NT2/D1 (cell line): ENCODE results near the gene CCDC83.
"Not testable (repeated sequence)": the region's sequence is repeated elsewhere in the genome, so short reads cannot be mapped to it uniquely, and the experiment has no call there.

Experiments used
- DNase-seq: peaks from one replicate; pipeline ENCODE4 v3.0.0-alpha.2; 2011; ENCODE audit warnings: low read depth, low spot score
- H3K27me3 ChIP-seq: 2 replicates; pipeline ENCODE4 v1.6.0; 2011; ENCODE audit warnings: mild to moderate bottlenecking; ENCODE audit not compliant: insufficient read length, insufficient read depth
- H3K36me3 ChIP-seq: 2 replicates; pipeline ENCODE4 v1.6.1; 2011; ENCODE audit warnings: mild to moderate bottlenecking, low read length, mixed read lengths; ENCODE audit not compliant: insufficient read depth, insufficient read length
- H3K4me1 ChIP-seq: 2 replicates; pipeline ENCODE4 v1.5.1; 2011; ENCODE audit not compliant: insufficient read depth, insufficient read length
- H3K4me3 ChIP-seq: 2 replicates; pipeline ENCODE4 v1.5.1; 2011; ENCODE audit warnings: low read depth; ENCODE audit not compliant: insufficient read length
- H3K9ac ChIP-seq: 2 replicates; pipeline ENCODE4 v1.6.0; 2011; ENCODE audit warnings: low read depth; ENCODE audit not compliant: insufficient read length
- H3K9me3 ChIP-seq: 2 replicates; pipeline ENCODE4 v1.5.1; 2011; ENCODE audit warnings: mild to moderate bottlenecking, low read length; ENCODE audit not compliant: insufficient read depth
- SUZ12 ChIP-seq: IDR thresholded peaks from 2 replicates; pipeline ENCODE4 v1.6.1; 2011; ENCODE audit not compliant: insufficient read length, insufficient read depth; ENCODE audit errors: extremely low read depth
- YY1 ChIP-seq: IDR thresholded peaks from 2 replicates; pipeline ENCODE4 v1.6.1; 2011; ENCODE audit not compliant: insufficient read length, insufficient read depth
- ZNF274 ChIP-seq: IDR thresholded peaks from 2 replicates; pipeline ENCODE4 v1.6.1; 2011; ENCODE audit warnings: mild to moderate bottlenecking, low read depth, low read length

The CCDC83 gene

GRCh38 chr11:85854212-85854556, 999 bp upstream of the CCDC83 start:
- Histone ChIP-seq H3K9me3 (peaks cover 18% of the 10 kb centered on the region; the same call in 1 of the 2 replicates), H3K27me3 (no peaks in the 10 kb centered on the region), H3K36me3 (no peaks in the 10 kb centered on the region), H3K4me1 (no peaks in the 10 kb centered on the region), H3K9ac (peak overlapping the region; percentile 73), H3K4me3 (peak overlapping the region; percentile 39)
- no peak for DNase-seq
- TF ChIP-seq ZNF274 (no peak), SUZ12 (no peak), YY1 (no peak)

GRCh38 chr11:85854557-85855340, 434 bp upstream of the CCDC83 start:
- H3K36me3 ChIP-seq = no peaks in the 10 kb centered on the region
- peak; percentile 88 for DNase-seq
- H3K9me3 ChIP-seq = peaks cover 18% of the 10 kb centered on the region; the same call in 1 of the 2 replicates
- TF ChIP-seq ZNF274 (no peak), YY1 (peak; percentile 28)
- H3K4me3 ChIP-seq = peak overlapping the region; percentile 39
- H3K4me1 ChIP-seq = no peaks in the 10 kb centered on the region
- peak overlapping the region; percentile 73 for H3K9ac ChIP-seq
- H3K27me3 ChIP-seq = no peaks in the 10 kb centered on the region

- H3K36me3 ChIP-seq = no peaks in the 10 kb centered on the region
- H3K4me3 ChIP-seq = no peak overlapping the region
- no peak for DNase-seq
- no peaks in the 10 kb centered on the region for H3K4me1 ChIP-seq
- TF ChIP-seq ZNF274 (no peak), SUZ12 (no peak), YY1 (no peak)
- H3K9me3 ChIP-seq = peaks cover 7% of the 10 kb centered on the region; the same call in 1 of the 2 replicates
- no peak overlapping the region for H3K9ac ChIP-seq
- no peaks in the 10 kb centered on the region for H3K27me3 ChIP-seq
These were observed 1.9 kb downstream of the CCDC83 start for GRCh38 chr11:85857098-85857497.

GRCh38 chr11:85859541-85859940, 4.4 kb downstream of the CCDC83 start:
- DNase-seq = not testable (repeated sequence)

GRCh38 chr11:85863855-85864254, 8.7 kb downstream of the CCDC83 start:
- H3K4me1 ChIP-seq = no peaks in the 10 kb centered on the region
- H3K36me3 ChIP-seq = no peaks in the 10 kb centered on the region
- no peaks in the 10 kb centered on the region for H3K27me3 ChIP-seq
- no peak overlapping the region for H3K4me3 ChIP-seq
- no peak overlapping the region for H3K9ac ChIP-seq
- no peak for TF ChIP-seq SUZ12
- TF ChIP-seq ZNF274 = no peak
- no peak for TF ChIP-seq YY1
- no peak for DNase-seq
- no peaks in the 10 kb centered on the region for H3K9me3 ChIP-seq

More at GRCh38 chr11:85859541-85859940, 4.4 kb downstream of the CCDC83 start:
- not testable (repeated sequence) for H3K9ac ChIP-seq, H3K27me3 ChIP-seq, H3K4me3 ChIP-seq, H3K36me3 ChIP-seq, H3K9me3 ChIP-seq, H3K4me1 ChIP-seq

GRCh38 chr11:85866137-85866827, 11.1 kb downstream of the CCDC83 start:
- Histone ChIP-seq H3K9me3 (no peaks in the 10 kb centered on the region), H3K4me3 (no peak overlapping the region), H3K36me3 (no peaks in the 10 kb centered on the region), H3K27me3 (no peaks in the 10 kb centered on the region), H3K4me1 (no peaks in the 10 kb centered on the region), H3K9ac (no peak overlapping the region)
- DNase-seq = no peak
- TF ChIP-seq YY1 (no peak), ZNF274 (no peak), SUZ12 (no peak)

- Histone ChIP-seq H3K4me3 (no peak overlapping the region), H3K4me1 (no peaks in the 10 kb centered on the region), H3K27me3 (no peaks in the 10 kb centered on the region), H3K36me3 (no peaks in the 10 kb centered on the region), H3K9me3 (no peaks in the 10 kb centered on the region), H3K9ac (no peak overlapping the region)
- no peak for DNase-seq
- TF ChIP-seq SUZ12 (no peak), YY1 (no peak), ZNF274 (no peak)
These were observed 12.6 kb downstream of the CCDC83 start for GRCh38 chr11:85867751-85868150.
